Measurements from ENCODE around the gene ARMH1. TPM values are rescaled to one million over a fixed set of nuclear protein-coding genes. Genes with fewer than 3 reads are reported as not detected.

Gene ARMH1
- total and polyA plus RNA-seq, 5 donors from 2014 or later = 3.0 to 24.8 (median 4.9) TPM

- Mint-ChIP-seq H3K27me3 (no peaks in the 10 kb centered on the region), H3K9me3 (no peaks in the 10 kb centered on the region), H3K4me3 (no peak overlapping the region), H3K4me1 (peaks cover 0 to 11% (median 4%) of the 10 kb centered on the region in 4 donors), H3K36me3 (peaks cover 21% of the 10 kb centered on the region), H3K27ac (no peak overlapping the region)
- no peaks in the 10 kb centered on the region for H3K27me3 ChIP-seq (ENCODE audit: control insufficient read depth, insufficient read depth, low read length)
- H3K36me3 ChIP-seq (ENCODE audit: control insufficient read depth, insufficient read depth, low read length) = peaks cover 15% of the 10 kb centered on the region
- DNase-seq (no peak), ATAC-seq (ENCODE audit: low read depth in 2 of 2) (no peak)
- H3K27ac ChIP-seq (ENCODE audit: insufficient read depth, low read length, poor library complexity, severe bottlenecking) = no peak overlapping the region
- no peaks in the 10 kb centered on the region for H3K4me1 ChIP-seq (ENCODE audit: control insufficient read depth, insufficient read depth, low read length, poor library complexity, severe bottlenecking)
- no peak overlapping the region for H3K4me3 ChIP-seq (ENCODE audit: low read depth, low read length)
- H3K9me3 ChIP-seq (ENCODE audit: control insufficient read depth in 2 of 2, low read length in 2 of 2) = no peaks in the 10 kb centered on the region
These were observed 19.8 kb upstream of the ARMH1 start for GRCh38 chr1:44654621-44655187.

DNA sequence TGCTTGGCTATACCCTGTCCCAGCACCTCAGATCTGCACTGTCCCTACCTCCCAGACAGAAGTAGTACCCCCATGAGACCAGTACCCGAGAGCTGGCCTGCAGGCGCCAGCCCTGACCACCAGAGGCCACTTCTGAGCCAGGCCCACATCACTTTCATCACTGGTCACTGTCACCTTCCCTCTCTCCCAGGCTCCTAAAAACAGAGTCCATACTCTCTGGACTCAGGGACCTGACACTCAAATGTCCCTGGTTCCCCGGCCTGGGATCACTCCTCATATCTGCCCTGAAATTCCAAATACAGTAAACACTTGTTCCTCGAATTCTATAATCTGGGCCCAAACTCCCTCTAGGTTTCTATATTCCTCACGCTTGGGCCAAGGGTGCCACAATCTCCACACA is 18.9 kb upstream of the ARMH1 start:
- Mint-ChIP-seq H3K9me3 (no peaks in the 10 kb centered on the region), H3K4me1 (peaks cover 0 to 11% (median 4%) of the 10 kb centered on the region in 4 donors), H3K27me3 (no peaks in the 10 kb centered on the region), H3K27ac (no peak overlapping the region), H3K4me3 (no peak overlapping the region), H3K36me3 (peaks cover 20% of the 10 kb centered on the region)
- H3K4me3 ChIP-seq (ENCODE audit: low read depth, low read length) = no peak overlapping the region
- no peak for ATAC-seq (ENCODE audit: low read depth in 2 of 2)
- no peak overlapping the region for H3K27ac ChIP-seq (ENCODE audit: insufficient read depth, low read length, poor library complexity, severe bottlenecking)
- H3K9me3 ChIP-seq (ENCODE audit: control insufficient read depth in 2 of 2, low read length in 2 of 2) = no peaks in the 10 kb centered on the region
- peaks cover 6% of the 10 kb centered on the region for H3K36me3 ChIP-seq (ENCODE audit: control insufficient read depth, insufficient read depth, low read length)
- DNase-seq = no peak
- H3K4me1 ChIP-seq (ENCODE audit: control insufficient read depth, insufficient read depth, low read length, poor library complexity, severe bottlenecking) = no peaks in the 10 kb centered on the region
- no peaks in the 10 kb centered on the region for H3K27me3 ChIP-seq (ENCODE audit: control insufficient read depth, insufficient read depth, low read length)

DNA sequence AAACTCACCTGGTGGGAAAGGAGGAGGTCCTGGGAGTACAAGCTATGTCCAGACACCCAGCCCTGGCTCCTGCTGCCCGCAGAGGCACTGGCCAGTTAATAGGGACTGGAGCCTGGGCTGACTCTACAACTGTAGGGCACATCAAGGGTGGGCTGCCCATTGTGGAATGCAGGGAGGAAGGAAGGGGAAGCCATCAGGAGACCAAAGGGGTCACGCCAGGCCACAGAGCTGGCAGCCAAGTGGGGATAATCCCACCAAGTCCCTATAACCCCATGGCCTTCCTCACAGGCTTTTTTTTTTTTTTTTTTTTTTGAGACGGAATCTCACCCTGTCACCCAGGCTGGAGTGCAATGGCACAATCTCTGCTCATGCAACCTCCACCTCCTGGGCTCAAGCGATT is 14.9 kb upstream of the ARMH1 start:
- no peak overlapping the region for H3K27ac ChIP-seq (ENCODE audit: insufficient read depth, low read length, poor library complexity, severe bottlenecking)
- H3K4me1 ChIP-seq (ENCODE audit: control insufficient read depth, insufficient read depth, low read length, poor library complexity, severe bottlenecking) = peaks cover 5% of the 10 kb centered on the region
- H3K4me3 ChIP-seq (ENCODE audit: low read depth, low read length) = no peak overlapping the region
- H3K4me3 Mint-ChIP-seq = no peak overlapping the region
- no peaks in the 10 kb centered on the region for H3K27me3 Mint-ChIP-seq
- H3K27ac Mint-ChIP-seq = peak overlapping the region in 1 of 3 donors; percentile 73
- no peaks in the 10 kb centered on the region for H3K9me3 Mint-ChIP-seq
- DNase-seq (no peak), ATAC-seq (ENCODE audit: low read depth in 2 of 2) (no peak)
- peaks cover 2 to 16% (median 8%) of the 10 kb centered on the region in 4 donors for H3K4me1 Mint-ChIP-seq
- peaks cover 10% of the 10 kb centered on the region for H3K36me3 Mint-ChIP-seq
- no peaks in the 10 kb centered on the region for H3K9me3 ChIP-seq (ENCODE audit: control insufficient read depth in 2 of 2, low read length in 2 of 2)
- H3K27me3 ChIP-seq (ENCODE audit: control insufficient read depth, insufficient read depth, low read length) = no peaks in the 10 kb centered on the region
- H3K36me3 ChIP-seq (ENCODE audit: control insufficient read depth, insufficient read depth, low read length) = no peaks in the 10 kb centered on the region

GRCh38 chr1:44660176-44660575 is 14.3 kb upstream of the ARMH1 start:
- H3K27ac ChIP-seq (ENCODE audit: insufficient read depth, low read length, poor library complexity, severe bottlenecking) = no peak overlapping the region
- DNase-seq = no peak
- no peaks in the 10 kb centered on the region for H3K9me3 ChIP-seq (ENCODE audit: control insufficient read depth in 2 of 2, low read length in 2 of 2)
- H3K9me3 Mint-ChIP-seq = no peaks in the 10 kb centered on the region
- H3K4me1 Mint-ChIP-seq = peaks cover 5 to 22% (median 13%) of the 10 kb centered on the region in 4 donors
- H3K4me3 Mint-ChIP-seq = no peak overlapping the region
- H3K4me1 ChIP-seq (ENCODE audit: control insufficient read depth, insufficient read depth, low read length, poor library complexity, severe bottlenecking) = peaks cover 7% of the 10 kb centered on the region
- no peak overlapping the region for H3K27ac Mint-ChIP-seq
- peaks cover 10% of the 10 kb centered on the region for H3K36me3 Mint-ChIP-seq
- no peaks in the 10 kb centered on the region for H3K27me3 ChIP-seq (ENCODE audit: control insufficient read depth, insufficient read depth, low read length)
- no peak for ATAC-seq (ENCODE audit: low read depth in 2 of 2)
- no peaks in the 10 kb centered on the region for H3K27me3 Mint-ChIP-seq
- H3K36me3 ChIP-seq (ENCODE audit: control insufficient read depth, insufficient read depth, low read length) = no peaks in the 10 kb centered on the region
- no peak overlapping the region for H3K4me3 ChIP-seq (ENCODE audit: low read depth, low read length)

- H3K27ac Mint-ChIP-seq = no peak overlapping the region
These were observed 12.5 kb upstream of the ARMH1 start for GRCh38 chr1:44661781-44662682.

GRCh38 chr1:44662683-44663030 is 11.9 kb upstream of the ARMH1 start:
- Histone ChIP-seq H3K4me1 (ENCODE audit: control insufficient read depth, insufficient read depth, low read length, poor library complexity, severe bottlenecking) (peaks cover 7% of the 10 kb centered on the region), H3K4me3 (ENCODE audit: low read depth, low read length) (no peak overlapping the region), H3K27ac (ENCODE audit: insufficient read depth, low read length, poor library complexity, severe bottlenecking) (no peak overlapping the region), H3K9me3 (ENCODE audit: control insufficient read depth in 2 of 2, low read length in 2 of 2) (no peaks in the 10 kb centered on the region), H3K36me3 (ENCODE audit: control insufficient read depth, insufficient read depth, low read length) (no peaks in the 10 kb centered on the region), H3K27me3 (ENCODE audit: control insufficient read depth, insufficient read depth, low read length) (no peaks in the 10 kb centered on the region)
- H3K4me3 Mint-ChIP-seq = no peak overlapping the region
- no peak for DNase-seq
- ATAC-seq (ENCODE audit: low read depth in 2 of 2) = no peak
- H3K27ac Mint-ChIP-seq = no peak overlapping the region
- H3K27me3 Mint-ChIP-seq = no peaks in the 10 kb centered on the region
- peaks cover 5 to 20% (median 12%) of the 10 kb centered on the region in 4 donors for H3K4me1 Mint-ChIP-seq
- no peaks in the 10 kb centered on the region for H3K9me3 Mint-ChIP-seq
- H3K36me3 Mint-ChIP-seq = peaks cover 4% of the 10 kb centered on the region

More at GRCh38 chr1:44661781-44662682, 12.5 kb upstream of the ARMH1 start:
- H3K36me3 Mint-ChIP-seq = peaks cover 4% of the 10 kb centered on the region
- H3K27me3 Mint-ChIP-seq = no peaks in the 10 kb centered on the region
- H3K27me3 ChIP-seq (ENCODE audit: control insufficient read depth, insufficient read depth, low read length) = no peaks in the 10 kb centered on the region
- H3K9me3 ChIP-seq (ENCODE audit: control insufficient read depth in 2 of 2, low read length in 2 of 2) = no peaks in the 10 kb centered on the region
- no peak overlapping the region for H3K4me3 ChIP-seq (ENCODE audit: low read depth, low read length)
- no peaks in the 10 kb centered on the region for H3K36me3 ChIP-seq (ENCODE audit: control insufficient read depth, insufficient read depth, low read length)
- no peak overlapping the region for H3K4me3 Mint-ChIP-seq
- H3K9me3 Mint-ChIP-seq = no peaks in the 10 kb centered on the region
- no peak for ATAC-seq (ENCODE audit: low read depth in 2 of 2)
- DNase-seq = no peak
- H3K4me1 ChIP-seq (ENCODE audit: control insufficient read depth, insufficient read depth, low read length, poor library complexity, severe bottlenecking) = peaks cover 7% of the 10 kb centered on the region
- H3K4me1 Mint-ChIP-seq = peaks cover 5 to 20% (median 12%) of the 10 kb centered on the region in 4 donors
- no peak overlapping the region for H3K27ac ChIP-seq (ENCODE audit: insufficient read depth, low read length, poor library complexity, severe bottlenecking)

DNA sequence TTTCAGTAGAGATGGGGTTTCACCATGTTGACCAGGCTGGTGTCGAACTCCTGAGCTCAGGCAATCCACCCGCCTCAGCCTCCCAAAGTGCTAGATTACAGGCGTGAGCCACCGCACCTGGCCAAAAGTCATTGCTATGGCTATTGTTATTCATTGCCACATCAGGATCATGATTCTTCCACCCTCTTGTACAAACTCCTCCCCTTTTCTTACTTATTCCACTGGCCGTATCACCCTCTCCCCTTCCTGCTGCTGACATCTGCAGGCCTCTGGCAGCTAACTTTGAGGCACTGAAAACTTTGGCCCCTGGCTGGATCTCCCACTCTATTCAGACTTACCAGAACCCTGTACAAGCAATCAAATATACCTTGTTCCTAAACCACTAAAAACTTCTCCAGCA is 11.1 kb upstream of the ARMH1 start:
- Mint-ChIP-seq H3K27me3 (no peaks in the 10 kb centered on the region), H3K4me1 (peaks cover 5 to 20% (median 12%) of the 10 kb centered on the region in 4 donors), H3K4me3 (peak overlapping the region in 1 of 4 donors; percentile 53), H3K36me3 (no peaks in the 10 kb centered on the region), H3K27ac (peak overlapping the region in 2 of 3 donors; percentile 7 to 24), H3K9me3 (no peaks in the 10 kb centered on the region)
- DNase-seq = no peak
- no peak for ATAC-seq (ENCODE audit: low read depth in 2 of 2)
- H3K4me3 ChIP-seq (ENCODE audit: low read depth, low read length) = no peak overlapping the region
- H3K9me3 ChIP-seq (ENCODE audit: control insufficient read depth in 2 of 2, low read length in 2 of 2) = no peaks in the 10 kb centered on the region
- no peaks in the 10 kb centered on the region for H3K36me3 ChIP-seq (ENCODE audit: control insufficient read depth, insufficient read depth, low read length)
- H3K4me1 ChIP-seq (ENCODE audit: control insufficient read depth, insufficient read depth, low read length, poor library complexity, severe bottlenecking) = peaks cover 7% of the 10 kb centered on the region
- H3K27ac ChIP-seq (ENCODE audit: insufficient read depth, low read length, poor library complexity, severe bottlenecking) = no peak overlapping the region
- no peaks in the 10 kb centered on the region for H3K27me3 ChIP-seq (ENCODE audit: control insufficient read depth, insufficient read depth, low read length)
